GM19397 (cell line): ENCODE data around the gene ZNF786.
"Not testable (repeated sequence)": the region's sequence is repeated elsewhere in the genome, so short reads cannot be mapped to it uniquely, and the experiment has no call there.

Experiments used
- ATAC-seq: cut with Tn5 transposase; IDR thresholded peaks from one replicate; pipeline ENCODE4 v1.9.1; 2021; ENCODE audit warnings: mild to moderate bottlenecking, moderate library complexity; ENCODE audit not compliant: unreplicated experiment

Gene ZNF786

DNA sequence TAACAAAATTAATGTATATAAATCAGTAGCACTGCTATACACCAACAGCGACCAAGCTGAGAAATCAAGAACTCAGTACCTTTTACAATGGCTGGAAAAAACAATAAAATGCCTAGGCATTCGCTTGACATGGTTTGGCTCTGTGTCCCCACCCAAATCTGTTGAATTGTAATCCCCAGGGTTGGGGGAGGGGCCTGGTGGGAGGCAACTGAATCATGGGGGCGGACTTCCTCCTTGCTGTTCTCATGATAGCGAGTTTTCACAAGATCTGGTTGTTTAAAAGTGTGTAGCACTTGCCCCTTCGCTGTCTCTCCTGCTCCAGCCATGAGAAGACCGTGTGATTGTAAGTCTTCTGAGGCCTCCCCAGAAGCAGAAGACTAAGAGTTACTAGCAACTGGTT is 8.6 kb downstream of the ZNF786 start:
- ATAC-seq, result no peak

DNA sequence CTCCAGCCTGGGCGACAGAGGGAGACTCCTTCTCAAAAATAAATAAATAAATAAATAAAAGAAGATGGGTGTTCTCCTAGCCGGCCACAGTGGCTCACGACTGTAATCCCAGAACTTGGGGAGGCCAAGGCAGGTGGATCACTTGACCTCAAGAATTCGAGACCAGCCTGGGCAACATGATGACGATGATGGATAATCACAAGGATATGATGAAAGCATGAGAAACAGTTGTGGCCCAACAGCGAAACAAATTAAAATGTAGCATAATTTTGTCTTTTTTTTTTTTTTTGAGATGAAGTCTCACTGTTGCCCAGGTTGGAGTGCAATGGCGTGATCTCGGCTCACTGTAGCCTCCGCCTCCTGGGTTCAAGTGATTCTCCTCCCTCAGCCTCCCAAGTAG is 12.9 kb downstream of the ZNF786 start:
- no peak for ATAC-seq

DNA sequence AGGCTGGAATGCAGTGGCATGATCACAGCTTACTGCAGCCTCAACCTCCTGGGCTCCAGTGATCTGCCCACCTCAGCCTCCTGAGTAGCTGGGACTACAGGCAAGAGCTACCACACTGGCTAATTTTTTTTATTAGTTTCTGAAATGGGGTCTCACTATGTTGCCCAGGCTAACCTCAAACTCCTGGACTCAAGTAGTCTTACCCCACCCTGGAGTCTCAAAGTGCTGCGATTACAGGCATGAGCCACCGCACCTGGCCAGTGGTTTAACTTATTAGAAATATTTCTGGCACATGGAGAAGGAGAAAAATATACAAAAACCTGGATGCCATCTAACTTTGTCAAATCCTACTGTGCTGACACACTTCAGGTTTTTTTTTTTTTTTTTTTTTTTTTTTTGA is 15.2 kb downstream of the ZNF786 start:
- ATAC-seq, result no peak

DNA sequence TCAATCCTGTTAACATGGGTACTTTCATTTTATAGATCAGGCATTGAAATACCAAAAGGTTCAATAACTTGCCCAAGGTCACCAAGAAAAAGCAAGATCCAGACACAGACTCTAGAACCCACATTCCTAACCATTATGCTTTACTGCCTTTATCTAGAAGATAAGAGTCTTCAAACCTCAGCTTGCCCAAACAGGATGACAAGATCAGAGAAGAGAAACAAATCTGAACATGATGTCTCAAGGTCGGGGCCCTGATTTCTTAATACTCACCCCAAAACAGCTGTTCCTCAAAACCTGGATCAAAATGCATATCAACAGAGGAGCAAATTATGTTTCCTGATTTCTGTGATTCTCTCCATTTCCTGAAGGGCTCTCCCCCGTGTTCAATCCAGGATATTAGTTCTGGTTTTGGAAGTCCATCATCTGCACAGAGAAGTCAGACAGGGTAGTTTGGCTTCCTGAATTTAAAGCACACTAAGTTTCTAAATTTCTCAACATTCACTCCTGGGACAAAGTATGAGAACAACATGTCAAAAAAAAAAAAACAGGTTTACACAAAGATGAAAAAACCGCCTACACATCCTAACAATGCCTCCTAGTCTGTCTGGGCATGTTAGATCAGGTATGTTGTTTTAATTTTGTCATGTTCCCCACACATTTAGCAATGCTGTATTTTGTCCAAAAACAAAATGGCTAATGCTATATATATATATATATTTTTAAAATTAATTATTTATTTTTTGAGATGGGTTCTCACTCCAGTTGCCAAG is 16.2 kb downstream of the ZNF786 start:
- ATAC-seq, result no peak

DNA sequence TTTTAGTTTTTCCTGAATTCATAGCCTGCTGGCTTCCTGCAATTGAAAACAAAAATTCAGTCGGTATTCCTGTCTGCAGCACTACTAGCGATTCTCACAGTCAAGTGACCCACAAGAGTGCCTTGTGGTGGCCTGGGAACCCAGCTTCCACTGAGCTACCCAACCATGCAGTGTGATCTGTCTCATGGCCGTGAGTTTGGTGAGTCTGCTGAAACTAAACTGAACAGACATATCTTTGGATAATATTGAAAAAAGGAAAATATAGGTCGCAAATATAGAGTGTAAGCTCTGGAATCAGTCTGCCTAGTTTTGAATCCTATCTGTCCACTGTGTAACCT is 18.1 kb downstream of the ZNF786 start:
- ATAC-seq, result no peak

DNA sequence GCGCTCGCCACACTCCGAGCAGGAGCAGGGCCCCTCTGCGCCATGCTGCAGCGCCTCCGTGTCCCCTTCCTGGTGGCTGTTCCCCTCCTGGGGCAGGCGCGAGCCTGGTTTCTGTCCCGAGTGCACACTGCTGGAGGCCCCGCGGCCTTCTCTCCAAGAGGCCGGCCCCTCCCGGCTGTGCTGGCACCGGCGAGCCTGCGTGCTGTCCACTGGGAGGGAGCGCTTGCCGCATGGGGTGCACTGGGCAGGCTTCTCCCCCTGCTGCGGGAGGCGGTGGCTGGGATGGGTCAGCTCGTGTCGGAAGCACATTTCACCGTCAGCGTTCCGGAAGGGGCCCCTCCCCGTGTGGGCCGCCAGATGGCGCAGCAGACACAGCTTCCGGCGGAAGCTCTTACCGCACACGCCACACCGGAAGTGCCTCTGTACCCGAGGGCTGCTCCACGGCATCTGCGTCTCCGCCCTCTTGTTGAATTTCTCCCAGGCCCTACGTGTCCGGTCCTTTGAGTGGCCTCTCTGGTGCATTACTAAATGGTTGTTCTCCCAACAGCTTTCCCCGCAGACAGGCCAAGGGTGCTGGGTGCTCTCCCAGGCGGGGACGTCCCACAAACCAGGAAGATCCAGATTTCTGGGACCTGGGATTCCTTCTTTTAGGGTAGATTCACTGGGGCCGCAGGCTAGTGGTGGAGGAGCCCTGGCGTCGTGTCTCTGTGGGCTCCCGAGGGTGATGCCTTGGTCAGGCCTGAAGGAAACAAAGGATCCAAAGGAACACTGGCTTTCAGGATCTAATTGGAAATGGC is 18.7 kb downstream of the ZNF786 start:
- no peak for ATAC-seq

DNA sequence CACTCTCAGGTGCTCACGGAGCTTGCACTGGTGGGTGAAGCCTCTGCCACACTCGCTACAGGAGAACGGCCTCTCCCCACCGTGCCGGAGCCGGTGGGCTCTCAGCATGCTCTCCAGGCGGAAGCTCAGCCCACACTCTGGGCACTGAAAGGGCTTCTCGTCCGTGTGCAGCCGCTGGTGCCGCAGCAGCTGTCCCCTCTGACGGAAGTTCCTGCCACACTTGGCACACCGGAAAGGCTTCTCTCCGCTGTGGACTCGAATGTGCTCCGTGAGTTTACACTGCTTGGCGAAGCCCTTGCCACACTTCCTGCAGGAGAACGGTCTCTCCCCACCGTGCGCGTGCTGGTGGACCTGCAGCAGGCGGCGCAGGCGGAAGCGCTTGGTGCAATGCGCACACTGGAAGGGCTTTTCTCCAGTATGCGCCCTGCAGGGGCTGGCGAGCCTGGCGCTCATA is 19.3 kb downstream of the ZNF786 start:
- ATAC-seq, result no peak

DNA sequence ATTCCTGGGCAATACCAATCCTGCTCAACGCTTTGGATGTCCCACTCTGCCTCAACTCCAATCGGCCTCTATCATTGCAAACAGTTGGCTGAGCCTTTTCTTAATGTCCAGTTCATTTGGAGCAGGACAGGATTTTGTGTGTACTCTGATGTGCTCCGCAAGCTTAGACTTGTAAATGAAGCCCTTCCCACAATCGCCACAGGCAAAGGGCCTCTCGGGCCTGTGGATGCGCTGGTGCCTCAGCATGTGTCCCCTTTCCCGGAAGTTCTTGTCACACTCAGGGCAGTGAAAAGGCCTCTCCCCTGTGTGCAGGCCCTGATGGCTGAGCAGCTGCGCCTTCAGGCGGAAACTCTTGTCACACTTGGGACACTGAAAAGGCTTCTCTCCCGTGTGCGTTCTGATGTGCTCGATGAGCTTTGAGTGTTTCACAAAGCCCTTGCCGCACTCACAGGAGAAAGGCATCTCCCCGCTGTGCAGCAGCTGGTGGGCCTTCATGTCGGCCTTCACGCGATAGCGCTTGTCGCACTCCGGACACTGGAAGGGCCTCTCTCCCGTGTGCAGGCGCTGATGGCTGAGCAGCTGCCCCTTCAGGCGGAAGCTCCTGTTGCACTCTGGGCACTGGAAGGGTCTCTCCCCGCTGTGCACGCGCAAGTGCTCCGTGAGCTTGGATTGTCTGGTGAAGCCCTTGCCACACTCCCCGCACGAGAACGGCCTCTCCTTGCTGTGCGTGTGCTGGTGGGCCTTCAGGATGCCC is 20.0 kb downstream of the ZNF786 start:
- ATAC-seq, result no peak

DNA sequence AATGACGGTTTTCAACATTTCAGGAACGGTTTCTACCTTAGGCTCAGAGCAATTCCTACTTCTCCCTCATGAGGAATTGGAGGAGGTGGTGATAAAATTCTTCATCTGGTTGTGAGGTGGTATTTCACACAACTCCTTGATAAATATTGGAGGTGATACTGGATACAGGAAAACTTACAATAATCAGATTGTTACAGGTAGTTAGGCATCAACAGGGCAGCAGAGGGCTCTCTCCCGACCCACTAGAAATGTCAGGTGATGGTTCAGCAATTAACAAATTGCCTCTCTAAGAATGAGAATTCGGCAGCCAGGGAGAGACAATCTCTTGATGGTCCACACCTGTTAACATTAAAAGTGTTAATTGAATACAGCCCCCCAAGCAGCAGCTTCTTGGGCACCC is 22.6 kb downstream of the ZNF786 start:
- no peak for ATAC-seq

DNA sequence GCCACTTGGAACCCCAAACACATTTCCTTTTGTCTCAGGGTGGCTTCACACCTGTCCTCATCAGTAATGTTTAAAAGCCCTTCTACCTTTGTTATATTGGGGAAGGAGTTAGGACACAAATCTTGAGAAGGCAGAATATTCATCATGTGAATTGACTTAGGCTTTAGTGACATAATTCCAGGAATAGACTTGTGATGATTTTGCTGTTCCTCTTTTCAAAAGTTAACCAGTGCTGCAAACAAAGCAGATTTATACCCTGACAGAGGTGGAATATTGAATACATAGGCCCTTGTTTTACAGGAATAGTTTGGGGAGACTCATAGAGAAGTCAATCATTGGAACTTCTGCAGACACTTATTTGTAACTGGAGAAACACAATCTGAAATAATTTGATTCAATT is 27.0 kb downstream of the ZNF786 start:
- ATAC-seq, result no peak

DNA sequence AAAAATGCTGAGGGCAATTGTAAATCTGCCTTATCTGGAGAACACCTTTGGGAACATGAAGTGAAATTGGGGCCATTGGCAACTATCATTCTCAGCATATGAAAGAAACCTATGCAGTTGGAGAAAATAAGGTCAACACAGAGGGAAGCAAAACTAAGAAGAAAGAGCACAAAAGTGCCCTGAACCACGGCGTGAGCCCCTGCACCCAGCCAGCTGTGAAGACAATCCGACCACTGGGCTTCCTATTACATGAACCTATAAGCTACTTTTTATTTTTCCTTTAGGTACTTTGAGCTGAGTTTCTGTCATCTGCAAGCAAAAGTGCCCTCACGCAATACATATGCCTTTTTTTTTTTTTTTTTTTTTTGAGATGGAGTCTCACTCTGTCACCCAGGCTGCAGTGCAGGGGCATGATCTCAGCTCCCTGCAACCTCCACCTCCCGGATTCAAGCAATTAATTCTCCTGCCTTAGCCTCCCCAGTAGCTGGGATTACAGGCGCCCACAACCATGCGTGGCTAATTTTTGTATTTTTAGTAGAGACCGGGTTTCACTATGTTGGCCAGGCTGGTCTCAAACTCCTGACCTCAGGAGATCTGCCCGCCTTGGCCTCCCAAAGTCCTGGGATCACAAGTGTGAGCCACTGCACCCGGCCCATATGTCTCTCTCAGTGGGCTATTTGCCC is 28.2 kb downstream of the ZNF786 start:
- not testable (repeated sequence) for ATAC-seq

DNA sequence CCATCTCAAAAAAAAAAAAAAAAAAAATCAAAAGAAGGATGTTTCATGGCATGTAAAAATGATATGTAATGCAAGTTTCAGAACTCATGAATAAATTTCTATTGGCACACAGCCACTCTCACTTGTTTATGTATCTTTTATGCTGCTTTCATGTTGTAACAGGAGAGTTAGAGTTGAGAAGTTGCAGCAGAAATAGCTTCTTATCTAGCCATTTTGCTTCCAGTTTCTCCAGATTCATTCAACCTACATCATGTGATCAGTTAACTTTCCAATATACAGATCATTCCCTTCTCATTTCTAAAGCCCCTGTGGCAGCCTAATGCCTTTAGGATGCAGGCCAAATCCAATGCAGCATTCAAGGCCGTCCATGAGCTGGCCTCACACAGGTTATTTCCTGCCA is 30.4 kb downstream of the ZNF786 start:
- ATAC-seq, result no peak

DNA sequence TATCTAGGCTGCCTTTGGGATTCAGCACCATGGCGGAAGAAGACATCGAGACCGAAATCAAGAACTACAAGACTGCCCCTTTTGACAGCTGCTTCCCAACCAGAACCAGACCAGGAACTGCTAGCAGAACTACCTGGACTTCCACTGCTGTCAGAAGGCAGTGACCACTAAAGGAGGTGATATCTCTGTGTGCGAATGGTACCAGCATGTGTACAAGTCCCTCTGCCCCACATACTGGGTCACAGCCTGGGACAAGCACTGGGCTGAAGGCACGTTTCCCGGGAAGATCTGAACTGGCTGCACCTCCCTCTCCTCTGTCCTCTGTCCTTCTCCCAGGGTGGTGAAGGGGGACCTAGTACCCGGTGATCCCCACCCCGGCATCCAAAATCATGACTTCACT is 36.6 kb downstream of the ZNF786 start:
- ATAC-seq, result no peak

DNA sequence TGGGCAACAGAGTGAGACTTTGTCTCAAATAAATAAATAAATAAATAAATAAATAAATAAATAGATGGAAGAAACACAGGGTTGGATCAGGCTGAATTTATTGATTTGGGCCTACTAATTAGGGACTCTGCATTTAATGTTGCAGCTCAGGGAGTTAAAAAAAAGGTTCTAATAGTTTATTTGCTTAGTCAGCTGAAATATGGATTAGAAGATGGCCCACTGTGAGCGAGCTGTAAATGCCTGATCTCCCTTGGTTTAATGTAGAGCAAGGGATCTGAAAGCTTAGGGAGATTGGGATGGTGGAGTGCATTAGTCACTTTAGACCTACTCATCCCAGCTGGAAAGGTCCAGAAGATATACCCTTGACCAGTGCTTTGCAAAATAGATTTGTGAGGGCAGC is 37.1 kb downstream of the ZNF786 start:
- no peak for ATAC-seq

DNA sequence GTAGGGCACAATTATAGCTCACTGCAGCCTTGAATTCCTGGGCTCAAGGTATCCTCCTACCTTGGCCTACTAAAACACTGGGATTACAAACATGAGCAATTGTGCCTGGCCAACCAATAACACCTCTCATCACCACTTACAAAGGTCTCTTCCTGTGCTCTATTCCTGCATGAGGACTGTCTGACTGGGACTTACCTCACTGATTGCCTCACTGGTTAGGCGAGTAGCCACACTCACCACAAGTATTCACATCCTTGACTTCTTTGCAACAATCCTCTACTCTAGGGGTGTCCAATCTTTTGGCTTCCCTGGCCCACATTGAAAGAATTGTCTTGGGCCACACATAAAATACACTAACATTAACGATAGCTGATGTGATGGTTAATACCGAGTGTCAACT is 39.6 kb downstream of the ZNF786 start:
- ATAC-seq, result no peak

DNA sequence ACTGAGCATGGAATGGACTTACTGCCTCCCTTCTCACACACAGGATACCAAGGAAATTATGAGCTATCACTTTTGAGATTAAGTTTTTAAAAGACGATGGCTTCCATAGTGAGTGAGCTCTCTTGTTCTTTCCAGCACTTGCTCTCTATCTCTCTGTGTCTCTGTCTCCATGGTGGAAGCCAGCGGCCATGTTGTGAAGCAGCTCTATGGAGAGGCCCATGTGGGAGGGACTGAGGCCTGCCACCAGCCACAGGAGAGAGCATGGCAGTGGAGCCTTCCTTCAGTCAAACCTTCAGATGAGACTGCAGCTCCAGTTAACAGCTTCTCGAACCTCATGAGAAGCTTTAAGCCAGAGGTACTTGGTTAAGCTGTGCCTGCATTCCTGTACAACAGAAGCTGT is 41.7 kb downstream of the ZNF786 start:
- ATAC-seq, result no peak

DNA sequence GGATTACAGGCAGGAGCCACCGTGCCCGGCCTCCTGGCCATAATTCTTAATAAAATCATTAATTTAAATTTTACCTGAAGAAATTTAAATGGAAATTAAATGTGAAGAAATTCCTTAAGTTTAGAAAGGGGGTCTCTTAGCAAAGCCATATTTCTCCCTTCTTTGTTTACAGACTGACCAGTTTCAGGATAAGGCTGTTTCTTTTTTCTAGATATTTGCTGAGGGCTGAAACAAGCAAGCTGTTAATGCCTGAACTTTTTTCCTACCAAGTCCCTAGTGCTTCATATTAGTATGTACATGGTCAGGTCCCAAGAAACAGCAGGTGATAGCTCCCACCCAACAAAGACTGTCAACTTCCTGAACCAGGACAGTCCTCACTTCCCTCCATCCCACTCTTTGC is 44.1 kb downstream of the ZNF786 start:
- ATAC-seq, result no peak

DNA sequence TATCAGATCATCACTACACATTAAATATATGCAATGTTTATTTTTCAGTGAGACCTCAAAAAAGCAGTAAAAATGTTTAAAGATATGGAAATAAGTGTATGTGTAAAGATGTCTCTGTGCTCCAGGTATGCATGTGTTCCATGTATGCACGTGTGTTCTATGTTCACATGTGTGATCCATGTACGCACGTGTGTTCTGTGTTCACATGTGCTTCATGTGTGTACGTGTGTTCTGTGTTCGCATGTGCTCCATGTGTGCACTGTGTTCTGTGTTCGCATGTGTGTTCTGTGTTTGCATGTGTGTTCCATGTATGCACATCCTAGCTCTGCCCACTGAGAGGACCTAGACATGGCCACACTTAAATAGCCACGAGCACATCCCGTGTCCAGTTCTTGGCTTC is 46.6 kb downstream of the ZNF786 start:
- ATAC-seq, result no peak

DNA sequence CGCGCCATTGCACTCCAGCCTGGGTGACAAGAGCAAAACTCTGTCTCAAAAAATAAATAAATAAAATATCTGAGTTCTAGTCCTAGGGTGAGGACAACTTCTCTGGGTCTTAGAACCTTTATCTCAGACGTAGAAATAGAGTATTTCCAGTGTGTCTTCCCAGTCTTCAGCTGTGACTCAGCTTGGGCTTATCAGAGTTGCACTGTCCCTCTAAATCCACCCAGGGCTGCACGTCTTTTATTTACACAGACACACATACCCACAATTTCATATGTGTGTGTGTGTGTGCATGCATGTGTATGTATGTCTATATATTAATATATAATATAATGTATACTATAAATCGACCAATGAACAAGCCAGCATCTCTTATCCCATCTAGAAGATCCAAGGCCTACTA is 49.2 kb downstream of the ZNF786 start:
- ATAC-seq, result no peak

DNA sequence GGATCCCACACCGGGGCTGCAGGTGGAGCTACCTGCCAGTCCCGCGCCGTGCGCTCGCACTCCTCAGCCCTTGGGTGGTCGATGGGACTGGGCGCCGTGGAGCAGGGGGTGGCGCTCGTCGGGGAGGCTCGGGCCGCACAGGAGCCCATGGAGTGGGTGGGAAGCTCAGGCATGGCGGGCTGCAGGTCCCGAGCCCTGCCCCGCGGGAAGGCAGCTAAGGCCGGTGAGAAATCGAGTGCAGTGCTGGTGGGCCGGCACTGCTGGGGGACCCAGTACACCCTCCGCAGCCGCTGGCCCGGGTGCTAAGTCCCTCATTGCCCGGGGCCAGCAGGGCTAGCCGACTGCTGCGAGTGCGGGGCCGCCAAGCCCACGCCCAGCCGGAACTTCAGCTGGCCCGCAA is 51.9 kb downstream of the ZNF786 start:
- ATAC-seq, result not testable (repeated sequence)

DNA sequence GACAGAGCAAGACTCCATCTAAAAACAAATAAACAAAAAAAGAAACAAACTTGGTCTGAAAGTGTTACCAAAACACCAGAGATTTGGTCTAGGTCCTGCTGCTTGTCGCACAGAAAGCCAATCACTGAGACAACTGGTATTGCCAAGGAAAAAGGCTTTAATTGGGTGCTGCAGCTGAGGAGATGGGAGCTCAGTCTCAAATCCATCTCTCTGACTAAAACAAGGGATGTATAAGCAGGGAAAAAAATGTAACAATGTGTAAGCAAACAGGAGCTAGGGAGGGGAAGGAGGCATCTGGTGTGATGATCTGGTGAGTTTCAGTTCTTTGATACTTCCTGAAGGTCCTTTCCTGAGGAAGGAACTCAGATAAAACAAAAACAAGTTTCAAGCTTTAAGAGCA is 53.8 kb downstream of the ZNF786 start:
- no peak for ATAC-seq
